Uterus (tissue), 4 donors: ENCODE results near the gene AUP1. TPM values are rescaled to one million over a fixed set of nuclear protein-coding genes. Genes with fewer than 3 reads are reported as not detected.

Source experiments
- DNase-seq, 2 donors: peaks; one replicate each; pipeline ENCODE4 v3.0.0-alpha.2; 2019 to 2020
- H3K27ac ChIP-seq, 2 donors: fragments of 200-600 bp; sonication (generic); 1 replicate in 1 of 2; 2 replicates in 1 of 2; pipeline ENCODE4 v1.5.1; 2016 to 2018
- H3K27me3 ChIP-seq, 2 donors: fragments of 200-600 bp; sonication (generic); one replicate each; pipeline ENCODE4 v1.5.1; 2018 to 2019; ENCODE audit warnings: control low read depth in 1 of 2
- H3K36me3 ChIP-seq, 2 donors: fragments of 200-600 bp; sonication (generic); one replicate each; pipeline ENCODE4 v1.5.1; 2019; ENCODE audit warnings: control low read depth in 1 of 2
- H3K4me1 ChIP-seq, 2 donors: fragments of 200-600 bp; sonication (generic); one replicate each; pipeline ENCODE4 v1.5.1; 2018 to 2019; ENCODE audit warnings: control low read depth in 1 of 2
- H3K4me3 ChIP-seq, 2 donors: fragments of 200-600 bp; sonication (generic); 1 replicate in 1 of 2; 2 replicates in 1 of 2; pipeline ENCODE4 v1.5.1; 2018 to 2019; ENCODE audit warnings: mild to moderate bottlenecking in 1 of 2
- H3K9me3 ChIP-seq, 2 donors: fragments of 200-600 bp; sonication (generic); one replicate each; pipeline ENCODE4 v1.5.1; 2019; ENCODE audit warnings: control low read depth in 1 of 2
- CTCF ChIP-seq, 4 experiments: fragments of 200-600 bp in 2 of 4; fragments of 450-650 bp in 2 of 4; sonication (generic) in 2 of 4; IDR thresholded peaks; one replicate each; pipeline ENCODE4 v1.5.1; 2016 to 2019; ENCODE audit warnings: antibody characterized with exemption in 4 of 4, mild to moderate bottlenecking in 2 of 4, moderate library complexity in 1 of 4
- POLR2A ChIP-seq, 2 donors: fragments of 450-650 bp; IDR thresholded peaks; one replicate each; pipeline ENCODE4 v1.6.1; 2016; ENCODE audit warnings: antibody characterized with exemption in 2 of 2, mild to moderate bottlenecking in 1 of 2, moderate library complexity in 1 of 2
- intact Hi-C: fragments of 100-400 bp; cut with DNase I; formaldehyde crosslinking; loops from one replicate; pipeline ENCODE4 v1.15.1; 2023; ENCODE audit warnings: low total_unique reads
- total RNA-seq, 4 donors: library from RNA; depleted of rRNA in 3 of 4; stranded (reverse); fragments of >200 nt in 3 of 4; gene quantifications; one replicate each; pipeline versions ENCODE4 v1.1.0 to v1.2.4, GENCODE V29; 2014 to 2023
- donor health status: DM: yes; HTN: yes; CAD: no.

The AUP1 gene
- total RNA-seq, 4 donors from 2014 or later: 62.8 to 87.0 (median 70.7) TPM

DNA sequence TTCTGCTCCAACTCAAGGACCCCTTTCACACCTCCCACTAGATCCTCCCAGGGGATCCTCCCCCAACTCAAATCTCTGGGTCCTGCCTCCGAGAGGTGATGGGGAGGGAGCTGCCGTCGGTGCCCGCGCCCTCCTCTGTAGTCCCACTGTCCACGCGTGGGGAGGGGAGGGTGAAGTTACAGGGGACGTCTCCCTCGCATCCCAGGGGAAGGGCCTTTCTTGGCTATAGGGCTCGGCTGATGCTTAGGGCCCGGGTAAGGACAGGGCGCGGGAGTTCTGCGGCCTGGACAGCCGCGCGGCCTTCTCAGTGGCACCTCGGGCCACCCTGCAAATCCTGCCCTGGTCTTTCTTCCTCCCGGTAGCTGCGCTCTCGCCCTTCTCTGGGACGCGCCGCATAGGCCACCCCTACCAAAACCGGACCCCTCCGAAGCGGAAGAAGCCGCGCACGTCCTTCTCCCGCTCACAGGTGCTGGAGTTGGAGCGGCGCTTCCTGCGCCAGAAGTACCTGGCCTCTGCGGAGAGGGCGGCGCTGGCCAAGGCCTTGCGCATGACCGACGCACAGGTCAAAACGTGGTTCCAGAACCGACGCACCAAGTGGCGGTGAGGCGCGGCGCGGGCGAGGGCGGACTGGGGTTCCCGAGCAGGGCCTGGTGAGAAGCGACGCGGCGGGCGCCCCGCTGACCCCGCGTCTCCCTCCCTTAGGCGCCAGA is 14.1 kb downstream of the AUP1 start:
- intact Hi-C loops: no loop called here
- Histone ChIP-seq H3K36me3 (no peaks in the 10 kb centered on the region), H3K27me3 (peaks cover 34 to 49% of the 10 kb centered on the region in 2 donors), H3K27ac (no peak overlapping the region), H3K9me3 (no peaks in the 10 kb centered on the region), H3K4me1 (peaks cover 0 to 12% of the 10 kb centered on the region in 2 donors), H3K4me3 (no peak overlapping the region)
- no peak for TF ChIP-seq CTCF (IDR thresholded peaks at IDR 0.05)
- no peak for TF ChIP-seq POLR2A (IDR thresholded peaks at IDR 0.05)
- DNase-seq: no peak

GRCh38 chr2:74514368-74515270 is 14.9 kb downstream of the AUP1 start, which contains the start of gene TLX2:
Gene TLX2, plus strand, starts transcription at chr2:74514450. Its CDS starts 357 bp downstream, at chr2:74514807.
- peaks cover 34 to 49% of the 10 kb centered on the region in 2 donors for H3K27me3 ChIP-seq
- DNase-seq: no peak
- H3K27ac ChIP-seq: no peak within 1 kb of the TSS
- peaks cover 0 to 12% of the 10 kb centered on the region in 2 donors for H3K4me1 ChIP-seq
- intact Hi-C loops: no loop called here
- H3K36me3 ChIP-seq: no peaks in the 10 kb centered on the region
- TF ChIP-seq POLR2A (IDR thresholded peaks at IDR 0.05): no peak
- TF ChIP-seq CTCF (IDR thresholded peaks at IDR 0.05): no peak
- H3K9me3 ChIP-seq: no peaks in the 10 kb centered on the region
- no peak within 1 kb of the TSS for H3K4me3 ChIP-seq

- Histone ChIP-seq H3K9me3 (no peaks in the 10 kb centered on the region), H3K27me3 (peaks cover 34 to 48% of the 10 kb centered on the region in 2 donors), H3K4me1 (peaks cover 0 to 12% of the 10 kb centered on the region in 2 donors), H3K27ac (no peak overlapping the region), H3K4me3 (no peak overlapping the region), H3K36me3 (no peaks in the 10 kb centered on the region)
- TF ChIP-seq POLR2A (IDR thresholded peaks at IDR 0.05) (no peak), CTCF (IDR thresholded peaks at IDR 0.05) (no peak)
- no peak for DNase-seq
- intact Hi-C loops: no loop called here
Measured at GRCh38 chr2:74513605-74514367, 15.7 kb downstream of the AUP1 start.

- H3K27me3 ChIP-seq: peaks cover 34 to 41% of the 10 kb centered on the region in 2 donors
- no peak for DNase-seq
Measured at GRCh38 chr2:74512744-74513604, 16.5 kb downstream of the AUP1 start.

More at GRCh38 chr2:74512744-74513604, 16.5 kb downstream of the AUP1 start:
- no peak overlapping the region for H3K27ac ChIP-seq
- no peaks in the 10 kb centered on the region for H3K36me3 ChIP-seq
- H3K4me1 ChIP-seq: peaks cover 0 to 12% of the 10 kb centered on the region in 2 donors
- no peaks in the 10 kb centered on the region for H3K9me3 ChIP-seq
- H3K4me3 ChIP-seq: no peak overlapping the region
- intact Hi-C loops: no loop called here
- TF ChIP-seq POLR2A (IDR thresholded peaks at IDR 0.05) (no peak), CTCF (IDR thresholded peaks at IDR 0.05) (no peak)
